Activated T-cell treated with anti-CD3 and anti-CD28 coated beads for 1 hour (primary cell): ENCODE data around the gene SLC51B.
"Not testable (repeated sequence)": the region's sequence is repeated elsewhere in the genome, so short reads cannot be mapped to it uniquely, and the experiment has no call there.

ENCODE experiments used
- DNase-seq: peaks from one replicate; pipeline ENCODE4 v3.0.0-alpha.2; 2020; ENCODE audit warnings: low read depth

SLC51B gene

GRCh38 chr15:65044724-65045481, at the start of gene SLC51B:
Gene SLC51B (plus strand): TSS chr15:65045387. CDS start chr15:65050005, 4,618 bp downstream.
- no peak for DNase-seq

- DNase-seq, result no peak
These were observed 48.1 kb upstream of the SLC51B start for GRCh38 chr15:64997066-64997465.

GRCh38 chr15:64997745-64998375, 47.3 kb upstream of the SLC51B start:
- no peak for DNase-seq

GRCh38 chr15:65004993-65005392, 40.2 kb upstream of the SLC51B start:
- no peak for DNase-seq

GRCh38 chr15:65006876-65007275, 38.3 kb upstream of the SLC51B start:
- DNase-seq, result no peak

- no peak for DNase-seq
These were observed 36.2 kb upstream of the SLC51B start for GRCh38 chr15:65008983-65009382.

- DNase-seq, result not testable (repeated sequence)
These were observed 34.0 kb upstream of the SLC51B start for GRCh38 chr15:65011198-65011597.

- DNase-seq, result no peak
These were observed 24.8 kb upstream of the SLC51B start for GRCh38 chr15:65020419-65020818.

- DNase-seq, result no peak
These were observed 23.7 kb upstream of the SLC51B start for GRCh38 chr15:65021488-65021887.

- DNase-seq, result no peak
These were observed 18.4 kb upstream of the SLC51B start for GRCh38 chr15:65026756-65027155.

- no peak for DNase-seq
These were observed 17.6 kb upstream of the SLC51B start for GRCh38 chr15:65027593-65027992.

- DNase-seq, result no peak
These were observed 16.8 kb upstream of the SLC51B start for GRCh38 chr15:65028338-65028737.

- DNase-seq, result peak; percentile 95
These were observed 16.1 kb upstream of the SLC51B start, which contains the start of gene MTFMT for GRCh38 chr15:65028921-65029735. Gene MTFMT (minus strand): TSS chr15:65029639. CDS start chr15:65029613, 26 bp downstream.

- no peak for DNase-seq
These were observed 15.4 kb upstream of the SLC51B start for GRCh38 chr15:65029736-65030208.

- no peak for DNase-seq
These were observed 12.2 kb upstream of the SLC51B start for GRCh38 chr15:65032801-65033537.

- DNase-seq, result no peak
These were observed 11.4 kb upstream of the SLC51B start for GRCh38 chr15:65033659-65034269.

- no peak for DNase-seq
These were observed 10.5 kb upstream of the SLC51B start for GRCh38 chr15:65034719-65035118.

GRCh38 chr15:65037309-65037708, 7.9 kb upstream of the SLC51B start:
- no peak for DNase-seq

- no peak for DNase-seq
These were observed 6.8 kb upstream of the SLC51B start for GRCh38 chr15:65038428-65038827.

GRCh38 chr15:65038836-65039235, 6.4 kb upstream of the SLC51B start:
- no peak for DNase-seq

- DNase-seq, result no peak
These were observed 4.7 kb upstream of the SLC51B start for GRCh38 chr15:65040461-65040860.
